ENCODE results near the gene NCOR2. TPM values are rescaled to one million over a fixed set of nuclear protein-coding genes. Genes with fewer than 3 reads are reported as not detected.
A peak's percentile ranks its signal among the peaks of the same experiment; 100 is the strongest.

The NCOR2 gene
- total RNA-seq, 1 donor: 45.2 TPM

- no peak overlapping the region for H2AFZ ChIP-seq (ENCODE audit: low read length)
- H3K4me2 ChIP-seq (ENCODE audit: insufficient read depth, low read length): peak overlapping the region; percentile 95
- H3K27ac ChIP-seq (ENCODE audit: low read depth, low read length): peak overlapping the region; percentile 100
- TF ChIP-seq CTCF (IDR thresholded peaks at IDR 0.05; ENCODE audit: extremely low read depth, low read depth, low read length): no peak
- no peaks in the 10 kb centered on the region for H3K9me3 ChIP-seq (ENCODE audit: low read depth, low read length)
- peak; percentile 96 for DNase-seq (ENCODE audit: insufficient read length, low spot score, missing footprints)
- H4K20me1 ChIP-seq (ENCODE audit: insufficient read depth, low read length): peaks cover 70% of the 10 kb centered on the region
- peaks cover 60% of the 10 kb centered on the region for H3K79me2 ChIP-seq (ENCODE audit: insufficient read depth, low read length)
- H3K27me3 ChIP-seq (ENCODE audit: insufficient read depth, low read length): no peaks in the 10 kb centered on the region
- no peak overlapping the region for H3K4me3 ChIP-seq (ENCODE audit: insufficient read depth, low read length)
- H3K4me1 ChIP-seq (ENCODE audit: insufficient read depth, low read length): peaks cover 68% of the 10 kb centered on the region
- peaks cover 5% of the 10 kb centered on the region for H3K36me3 ChIP-seq (ENCODE audit: insufficient read depth, low read length)
Measured at GRCh38 chr12:124520265-124520701, 47.1 kb downstream of the NCOR2 start.

- H3K36me3 ChIP-seq (ENCODE audit: insufficient read depth, low read length): peaks cover 7% of the 10 kb centered on the region
- peak overlapping the region; percentile 100 for H3K27ac ChIP-seq (ENCODE audit: low read depth, low read length)
- no peak for DNase-seq (ENCODE audit: insufficient read length, low spot score, missing footprints)
- no peaks in the 10 kb centered on the region for H3K27me3 ChIP-seq (ENCODE audit: insufficient read depth, low read length)
- H3K4me2 ChIP-seq (ENCODE audit: insufficient read depth, low read length): peak overlapping the region; percentile 95
- no peak for TF ChIP-seq CTCF (IDR thresholded peaks at IDR 0.05; ENCODE audit: extremely low read depth, low read depth, low read length)
- peaks cover 68% of the 10 kb centered on the region for H3K4me1 ChIP-seq (ENCODE audit: insufficient read depth, low read length)
- H3K79me2 ChIP-seq (ENCODE audit: insufficient read depth, low read length): peaks cover 60% of the 10 kb centered on the region
- no peak overlapping the region for H2AFZ ChIP-seq (ENCODE audit: low read length)
- peak overlapping the region; percentile 31 for H3K4me3 ChIP-seq (ENCODE audit: insufficient read depth, low read length)
- peaks cover 72% of the 10 kb centered on the region for H4K20me1 ChIP-seq (ENCODE audit: insufficient read depth, low read length)
- no peaks in the 10 kb centered on the region for H3K9me3 ChIP-seq (ENCODE audit: low read depth, low read length)
Measured at GRCh38 chr12:124519746-124520145, 47.7 kb downstream of the NCOR2 start.

- Histone ChIP-seq H3K36me3 (ENCODE audit: insufficient read depth, low read length) (peaks cover 10% of the 10 kb centered on the region), H3K79me2 (ENCODE audit: insufficient read depth, low read length) (peaks cover 68% of the 10 kb centered on the region), H3K4me1 (ENCODE audit: insufficient read depth, low read length) (peaks cover 60% of the 10 kb centered on the region), H4K20me1 (ENCODE audit: insufficient read depth, low read length) (peaks cover 70% of the 10 kb centered on the region), H3K4me2 (ENCODE audit: insufficient read depth, low read length) (peak overlapping the region; percentile 95), H3K9me3 (ENCODE audit: low read depth, low read length) (no peaks in the 10 kb centered on the region), H2AFZ (ENCODE audit: low read length) (peak overlapping the region; percentile 91), H3K27me3 (ENCODE audit: insufficient read depth, low read length) (no peaks in the 10 kb centered on the region), H3K27ac (ENCODE audit: low read depth, low read length) (peak overlapping the region; percentile 100), H3K4me3 (ENCODE audit: insufficient read depth, low read length) (peak overlapping the region; percentile 75)
- peak; percentile 99 for DNase-seq (ENCODE audit: insufficient read length, low spot score, missing footprints)
- TF ChIP-seq CTCF (IDR thresholded peaks at IDR 0.05; ENCODE audit: extremely low read depth, low read depth, low read length): no peak
Measured at GRCh38 chr12:124518051-124518932, 49.1 kb downstream of the NCOR2 start.

All from osteoblast (primary cell).